Measurements from ENCODE around the gene CD37.

DNA sequence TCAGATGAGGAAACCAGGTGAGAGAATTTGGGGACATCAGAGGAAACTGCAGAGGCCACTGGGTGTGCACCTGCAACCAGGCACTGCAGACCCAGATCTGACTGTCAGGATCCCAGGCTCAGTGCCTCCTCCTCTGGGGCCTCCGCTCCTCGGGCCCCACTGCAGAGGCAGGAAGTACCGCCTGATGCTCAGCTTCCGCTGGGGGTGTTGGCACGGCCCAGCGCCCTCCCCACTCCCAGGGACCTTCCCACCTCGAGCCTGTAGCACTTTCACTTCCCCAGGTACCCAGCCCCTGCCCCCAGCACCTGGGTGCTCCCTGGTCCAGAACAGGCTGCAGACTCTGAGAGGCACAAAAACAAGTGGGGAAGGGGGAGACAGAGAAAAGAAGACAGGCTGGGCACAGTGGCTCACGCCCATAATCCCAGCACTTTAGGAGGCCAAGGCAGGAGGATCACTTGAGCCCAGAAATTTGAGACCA, 1.4 kb upstream of the CD37 start:
- no peak for TF ChIP-seq POLR2AphosphoS5 (IDR thresholded peaks at IDR 0.05)
- TF ChIP-seq, protein P1, sequence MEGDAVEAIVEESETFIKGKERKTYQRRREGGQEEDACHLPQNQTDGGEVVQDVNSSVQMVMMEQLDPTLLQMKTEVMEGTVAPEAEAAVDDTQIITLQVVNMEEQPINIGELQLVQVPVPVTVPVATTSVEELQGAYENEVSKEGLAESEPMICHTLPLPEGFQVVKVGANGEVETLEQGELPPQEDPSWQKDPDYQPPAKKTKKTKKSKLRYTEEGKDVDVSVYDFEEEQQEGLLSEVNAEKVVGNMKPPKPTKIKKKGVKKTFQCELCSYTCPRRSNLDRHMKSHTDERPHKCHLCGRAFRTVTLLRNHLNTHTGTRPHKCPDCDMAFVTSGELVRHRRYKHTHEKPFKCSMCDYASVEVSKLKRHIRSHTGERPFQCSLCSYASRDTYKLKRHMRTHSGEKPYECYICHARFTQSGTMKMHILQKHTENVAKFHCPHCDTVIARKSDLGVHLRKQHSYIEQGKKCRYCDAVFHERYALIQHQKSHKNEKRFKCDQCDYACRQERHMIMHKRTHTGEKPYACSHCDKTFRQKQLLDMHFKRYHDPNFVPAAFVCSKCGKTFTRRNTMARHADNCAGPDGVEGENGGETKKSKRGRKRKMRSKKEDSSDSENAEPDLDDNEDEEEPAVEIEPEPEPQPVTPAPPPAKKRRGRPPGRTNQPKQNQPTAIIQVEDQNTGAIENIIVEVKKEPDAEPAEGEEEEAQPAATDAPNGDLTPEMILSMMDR (IDR thresholded peaks at IDR 0.05) = no peak
- no peak for TF ChIP-seq POLR2A (IDR thresholded peaks at IDR 0.05)

All from breast epithelium (tissue), 3 donors.